GM21737 (cell line): ENCODE measurements around the gene L3MBTL4.

Experiments used
- ATAC-seq: cut with Tn5 transposase; IDR thresholded peaks from one replicate; pipeline ENCODE4 v1.9.1; 2021; ENCODE audit warnings: mild to moderate bottlenecking, moderate library complexity; ENCODE audit not compliant: unreplicated experiment

L3MBTL4 gene

DNA sequence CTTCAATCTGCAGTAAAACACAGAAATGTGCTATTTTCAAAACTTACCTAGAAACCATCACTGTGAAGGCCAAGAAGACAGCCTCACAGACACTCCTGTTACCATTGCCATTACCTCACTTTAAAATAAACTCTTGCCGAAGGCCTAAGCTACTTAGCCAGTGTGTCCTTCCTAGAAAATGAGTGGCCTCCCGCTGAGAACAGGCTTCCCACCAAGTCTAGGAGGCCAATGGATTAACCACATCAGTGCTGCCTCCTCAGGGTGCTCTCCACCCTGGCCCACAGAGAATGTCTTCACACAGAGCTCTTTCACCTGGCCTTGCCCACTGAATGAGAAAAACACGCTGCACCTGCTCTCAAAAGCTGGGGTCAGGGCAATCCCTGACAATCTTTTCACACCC lies 47.5 kb downstream of the L3MBTL4 start:
- no peak for ATAC-seq

GRCh38 chr18:6366776-6367175 lies 47.9 kb downstream of the L3MBTL4 start:
- no peak for ATAC-seq

GRCh38 chr18:6365385-6365784 lies 49.3 kb downstream of the L3MBTL4 start:
- ATAC-seq, result no peak

DNA sequence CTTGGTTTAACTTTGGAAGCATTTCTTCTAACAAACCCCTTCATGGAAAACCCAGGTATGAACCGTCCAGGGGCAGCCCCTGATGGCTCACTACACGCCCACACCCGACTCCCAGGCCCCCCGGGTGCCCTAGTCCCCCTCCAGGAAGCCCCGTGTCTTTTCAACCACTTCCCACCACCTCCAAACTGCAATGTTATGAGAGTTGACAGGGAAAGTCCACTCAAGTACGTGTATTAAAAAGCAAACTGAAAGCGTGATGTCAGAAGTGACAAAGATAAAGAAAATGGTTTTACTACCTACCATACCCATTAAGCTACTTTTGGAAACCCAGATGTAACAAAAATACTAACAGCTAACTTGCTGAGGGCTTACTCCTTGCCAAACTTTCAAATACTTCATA lies 51.5 kb downstream of the L3MBTL4 start:
- ATAC-seq, result no peak

GRCh38 chr18:6362559-6363129 lies 52.1 kb downstream of the L3MBTL4 start:
- ATAC-seq, result no peak

DNA sequence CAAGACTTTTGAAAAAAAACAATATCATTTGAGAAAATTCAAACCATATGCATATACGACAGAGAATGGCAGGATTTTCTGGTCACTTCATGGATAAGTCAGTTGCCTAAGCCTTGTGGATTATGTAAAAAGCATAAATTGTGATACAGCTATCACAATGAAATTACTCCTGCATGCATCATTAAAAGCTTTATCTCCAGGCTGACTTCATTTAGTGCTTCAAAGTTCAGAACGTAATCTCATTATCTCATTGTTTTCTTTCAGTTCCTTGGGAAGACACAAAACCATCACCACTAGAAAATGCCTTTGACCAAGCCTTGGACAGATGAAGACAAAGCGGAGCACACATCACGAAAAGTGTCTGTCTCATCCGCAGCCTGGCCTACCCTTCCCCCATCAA lies 57.0 kb downstream of the L3MBTL4 start:
- no peak for ATAC-seq

GRCh38 chr18:6355789-6356589 lies 58.7 kb downstream of the L3MBTL4 start:
- ATAC-seq, result no peak

GRCh38 chr18:6352275-6352674 lies 62.4 kb downstream of the L3MBTL4 start:
- ATAC-seq, result no peak

DNA sequence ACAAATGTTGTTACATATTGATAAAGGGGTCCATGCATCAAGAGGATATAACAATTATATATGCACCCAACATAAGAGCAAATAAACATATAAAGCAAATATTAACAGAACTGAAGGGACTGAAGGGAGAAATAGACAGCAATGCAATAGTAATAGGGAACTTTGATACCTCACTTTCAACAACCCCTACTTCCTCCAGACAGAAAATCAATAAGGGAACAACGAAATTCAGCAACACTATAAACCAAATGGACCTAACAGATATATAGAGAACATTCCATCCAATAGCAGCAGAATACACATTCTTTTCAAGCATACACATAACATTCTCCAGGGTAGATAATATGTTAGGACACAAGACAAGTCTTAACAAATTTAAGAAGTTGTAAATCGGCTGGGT lies 71.7 kb downstream of the L3MBTL4 start:
- ATAC-seq, result no peak

DNA sequence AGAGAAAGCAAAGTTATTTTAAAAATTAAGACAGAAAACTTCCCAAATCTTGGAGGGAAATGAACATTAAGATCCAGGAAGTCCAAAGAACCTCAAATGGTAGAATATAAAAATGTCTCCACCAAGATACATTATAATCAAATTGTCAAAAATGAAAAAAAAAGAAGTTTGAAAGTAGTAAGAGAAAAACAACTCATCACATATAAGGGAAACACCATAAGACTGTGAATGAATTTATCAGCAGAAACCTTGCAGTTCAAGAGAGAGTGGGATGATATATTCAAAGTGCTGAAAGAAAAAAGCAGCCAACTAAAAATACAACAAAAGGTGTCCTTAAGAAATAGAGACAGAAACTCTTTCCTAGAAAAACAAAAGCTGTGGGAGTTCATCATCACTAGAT lies 73.0 kb downstream of the L3MBTL4 start:
- no peak for ATAC-seq

- ATAC-seq, result no peak
Measured at GRCh38 chr18:6341303-6341702, 73.4 kb downstream of the L3MBTL4 start.

- no peak for ATAC-seq
Measured at GRCh38 chr18:6340121-6340520, 74.6 kb downstream of the L3MBTL4 start.

DNA sequence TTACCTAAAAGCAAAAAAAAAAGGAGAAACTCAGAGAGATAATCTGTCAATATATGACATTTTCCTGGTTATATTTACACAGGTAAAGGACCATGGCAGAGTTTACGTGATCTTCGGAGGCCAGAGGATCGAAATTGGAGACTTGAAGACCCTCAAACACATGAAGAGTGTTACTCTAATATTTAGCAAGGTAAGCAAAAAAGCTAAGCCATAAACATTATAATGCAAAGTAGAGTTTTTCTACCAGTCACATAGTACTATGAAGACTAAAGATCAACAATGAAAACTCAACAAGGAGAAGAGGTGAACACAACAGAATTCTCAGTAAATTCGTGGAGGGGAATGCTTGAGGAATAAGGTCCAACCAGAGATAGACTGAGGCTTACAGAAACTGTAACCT lies 78.5 kb downstream of the L3MBTL4 start:
- ATAC-seq, result no peak

DNA sequence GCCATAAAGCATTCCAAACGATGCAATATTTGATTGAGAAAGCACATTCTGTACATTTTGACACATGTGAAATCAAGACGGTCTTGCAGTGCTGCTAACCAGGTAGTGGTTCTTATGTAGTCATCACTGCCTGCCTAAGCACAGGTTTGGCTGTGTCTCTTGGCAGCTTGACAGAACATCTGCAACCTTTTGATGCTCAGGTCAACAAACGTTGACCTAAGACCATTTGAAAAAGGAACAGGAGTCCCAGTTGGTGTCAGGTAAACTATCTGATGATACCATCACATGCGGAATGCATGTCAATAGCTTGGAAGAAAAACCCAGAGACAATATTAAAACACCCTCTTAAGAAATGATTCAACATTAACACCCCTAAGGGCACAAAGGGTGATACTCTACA lies 80.7 kb downstream of the L3MBTL4 start:
- no peak for ATAC-seq

GRCh38 chr18:6331872-6332271 lies 82.8 kb downstream of the L3MBTL4 start:
- no peak for ATAC-seq

DNA sequence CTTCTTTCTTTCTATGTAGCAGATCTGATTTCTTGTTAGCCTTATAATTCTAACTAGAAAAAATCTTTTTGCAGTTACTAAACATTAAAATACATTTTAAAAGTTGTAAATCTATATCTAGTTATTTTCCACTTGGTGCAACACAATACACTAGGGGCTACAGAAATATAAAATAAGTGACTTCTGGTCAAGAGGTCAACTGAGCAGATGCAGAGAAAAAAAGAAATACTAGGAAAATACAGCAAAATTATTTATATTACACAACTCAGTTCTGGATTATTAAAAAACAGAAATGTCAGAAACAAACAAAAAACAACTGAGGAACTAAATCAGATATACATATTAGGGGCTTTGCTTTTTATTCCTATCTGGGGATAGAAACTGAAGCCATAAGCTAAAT lies 83.9 kb downstream of the L3MBTL4 start:
- ATAC-seq, result no peak

DNA sequence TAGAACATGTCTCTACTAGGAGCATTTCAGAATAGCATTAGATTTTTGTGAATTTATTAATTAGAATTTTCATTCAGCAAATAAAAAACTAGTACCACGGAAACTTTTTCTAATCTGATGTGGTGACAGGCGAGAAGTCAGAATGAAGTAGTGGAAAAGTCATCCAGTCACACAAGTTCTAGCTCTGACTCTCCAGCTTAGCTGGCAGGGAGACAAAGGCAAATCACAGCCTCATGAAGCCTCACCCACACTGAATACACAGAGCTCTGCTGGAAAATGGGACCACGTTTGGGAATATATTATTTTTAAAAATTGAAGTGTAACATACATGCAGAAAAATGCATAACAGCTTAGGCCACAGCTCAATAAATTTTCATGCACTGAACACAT lies 86.1 kb downstream of the L3MBTL4 start:
- no peak for ATAC-seq

DNA sequence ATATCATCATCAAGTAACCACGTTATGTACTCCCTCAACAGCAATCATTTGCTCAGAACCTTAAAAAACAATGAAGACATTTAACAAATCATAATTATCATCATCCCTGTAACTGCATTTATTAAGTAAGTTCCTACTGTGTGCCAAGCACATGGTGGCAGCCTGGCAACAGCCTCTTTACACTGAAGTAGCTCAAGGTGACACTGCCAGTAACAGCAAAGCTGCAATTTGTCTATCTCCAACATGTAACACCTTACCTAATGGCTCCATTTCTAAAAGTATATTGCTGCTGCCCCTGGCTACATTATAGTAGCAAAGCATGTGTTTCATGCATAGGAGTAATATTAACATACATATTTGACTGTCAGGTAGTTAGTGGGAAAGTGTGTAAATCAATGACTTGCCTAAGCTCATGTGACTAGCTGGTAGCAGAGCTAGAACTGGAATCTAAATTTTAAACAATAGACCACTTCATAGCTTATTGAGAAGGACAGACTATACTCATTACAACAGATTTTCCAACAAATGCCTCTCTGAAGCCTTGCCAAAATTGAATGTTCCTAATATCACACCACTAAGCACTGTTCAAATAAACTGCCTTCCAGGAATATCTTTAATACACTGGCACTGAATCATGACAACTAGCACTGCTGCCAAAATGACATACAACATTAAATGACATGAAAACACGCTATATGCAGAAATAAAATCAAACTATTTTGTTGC lies 86.7 kb downstream of the L3MBTL4 start:
- no peak for ATAC-seq

GRCh38 chr18:6327485-6327884 lies 87.2 kb downstream of the L3MBTL4 start:
- no peak for ATAC-seq

DNA sequence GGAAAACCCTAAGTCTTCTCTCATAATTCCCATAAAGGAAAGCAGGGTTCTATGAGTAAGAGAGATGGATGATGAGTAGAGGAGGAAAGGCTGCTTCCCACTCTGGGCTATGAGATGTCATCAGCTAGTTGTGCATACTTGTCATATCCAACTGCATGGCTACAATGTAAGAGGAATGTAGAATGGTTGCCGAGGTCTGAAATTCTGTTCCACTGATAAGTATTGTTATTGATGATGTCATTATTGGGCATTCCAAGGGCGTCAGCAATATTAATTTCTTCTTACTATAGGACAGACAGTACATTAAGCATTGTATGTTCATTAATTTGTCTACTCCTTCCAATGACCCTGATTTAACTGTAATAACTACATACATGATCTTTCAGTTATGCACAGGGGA lies 88.1 kb downstream of the L3MBTL4 start:
- ATAC-seq, result no peak

- ATAC-seq, result no peak
Measured at GRCh38 chr18:6323319-6323889, 91.3 kb downstream of the L3MBTL4 start.
